GM18520 (cell line): ENCODE measurements around the gene PAK3.

Source experiments
- ATAC-seq: cut with Tn5 transposase; IDR thresholded peaks from one replicate; pipeline ENCODE4 v1.9.1; 2021; ENCODE audit not compliant: unreplicated experiment

PAK3 gene

GRCh38 chrX:111129921-111130320, 33.9 kb downstream of the PAK3 start:
- ATAC-seq = no peak

- no peak for ATAC-seq
Observed at GRCh38 chrX:111131572-111131971, 35.6 kb downstream of the PAK3 start.

- ATAC-seq = no peak
Observed at GRCh38 chrX:111133389-111133788, 37.4 kb downstream of the PAK3 start.

- no peak for ATAC-seq
Observed at GRCh38 chrX:111145878-111146277, 49.9 kb downstream of the PAK3 start.

GRCh38 chrX:111151764-111152163, 55.8 kb downstream of the PAK3 start:
- ATAC-seq = no peak

- no peak for ATAC-seq
Observed at GRCh38 chrX:111159232-111159631, 63.2 kb downstream of the PAK3 start.

- ATAC-seq = no peak
Observed at GRCh38 chrX:111164728-111165127, 68.7 kb downstream of the PAK3 start.

- ATAC-seq = no peak
Observed at GRCh38 chrX:111165902-111166301, 69.9 kb downstream of the PAK3 start.

- ATAC-seq = peak; percentile 73
Observed at GRCh38 chrX:111167334-111167733, 71.3 kb downstream of the PAK3 start.

GRCh38 chrX:111168314-111168713, 72.3 kb downstream of the PAK3 start:
- ATAC-seq = no peak

- no peak for ATAC-seq
Observed at GRCh38 chrX:111169141-111169540, 73.2 kb downstream of the PAK3 start.

GRCh38 chrX:111170017-111170416, 74.0 kb downstream of the PAK3 start:
- no peak for ATAC-seq

GRCh38 chrX:111180750-111181240, 84.8 kb downstream of the PAK3 start:
- ATAC-seq = no peak

- ATAC-seq = no peak
Observed at GRCh38 chrX:111181951-111182350, 86.0 kb downstream of the PAK3 start.

- ATAC-seq = no peak
Observed at GRCh38 chrX:111182997-111183396, 87.0 kb downstream of the PAK3 start.

GRCh38 chrX:111191598-111191997, 95.6 kb downstream of the PAK3 start:
- ATAC-seq = no peak

GRCh38 chrX:111199505-111199904, 103.5 kb downstream of the PAK3 start:
- no peak for ATAC-seq

GRCh38 chrX:111200327-111200726, 104.3 kb downstream of the PAK3 start:
- no peak for ATAC-seq

- ATAC-seq = no peak
Observed at GRCh38 chrX:111207851-111208250, 111.9 kb downstream of the PAK3 start.

GRCh38 chrX:111216293-111216801, 120.4 kb downstream of the PAK3 start:
- ATAC-seq = no peak

- no peak for ATAC-seq
Observed at GRCh38 chrX:111244235-111244750, 148.3 kb downstream of the PAK3 start.

GRCh38 chrX:111254896-111255693, 159.1 kb downstream of the PAK3 start:
- ATAC-seq = no peak
